Stomach (tissue), 9 donors: ENCODE measurements around the gene KCTD10. TPM values are rescaled to one million over a fixed set of nuclear protein-coding genes. Genes with fewer than 3 reads are reported as not detected.
"Not testable (repeated sequence)": the region's sequence is repeated elsewhere in the genome, so short reads cannot be mapped to it uniquely, and the experiment has no call there.

Experiments
- DNase-seq, 2 donors: peaks; one replicate each; pipeline versions ENCODE4 v3.0.0 to v3.0.0-alpha.2; 2013 to 2019
- H3K27ac ChIP-seq, 5 donors: fragments of 200-600 bp in 4 of 5; sonication (generic) in 4 of 5; one replicate each; pipeline ENCODE4 v1.5.1; 2013 to 2019; ENCODE audit warnings: mild to moderate bottlenecking in 1 of 5, moderate library complexity in 1 of 5
- H3K27me3 ChIP-seq, 3 donors: fragments of 200-600 bp; sonication (generic); one replicate each; pipeline ENCODE4 v1.5.1; 2017 to 2019; ENCODE audit warnings: mixed run types in 1 of 3
- H3K36me3 ChIP-seq, 4 donors: fragments of 200-600 bp; sonication (generic); 1 replicate in 3 of 4; 2 replicates in 1 of 4; pipeline ENCODE4 v1.5.1; 2016 to 2019
- H3K4me1 ChIP-seq, 4 donors: fragments of 200-600 bp; sonication (generic); one replicate each; pipeline ENCODE4 v1.5.1; 2016 to 2019
- H3K4me3 ChIP-seq, 4 donors: fragments of 200-600 bp; sonication (generic) in 3 of 4; one replicate each; pipeline ENCODE4 v1.5.1; 2016 to 2019; ENCODE audit warnings: mild to moderate bottlenecking in 1 of 4
- H3K9me3 ChIP-seq, 4 donors: fragments of 200-600 bp; sonication (generic); one replicate each; pipeline ENCODE4 v1.5.1; 2016 to 2019
- CTCF ChIP-seq, 7 experiments: fragments of 450-650 bp in 4 of 7; fragments of 200-600 bp in 3 of 7; sonication (generic) in 3 of 7; IDR thresholded peaks; one replicate each; pipeline ENCODE4 v1.5.1; 2016 to 2019; ENCODE audit warnings: antibody characterized with exemption in 7 of 7, control low read depth in 2 of 7, mild to moderate bottlenecking in 1 of 7
- EP300 ChIP-seq: sonication (generic); formaldehyde crosslinking; IDR thresholded peaks from one replicate; pipeline ENCODE4 v1.6.1; 2017; ENCODE audit warnings: antibody characterized with exemption
- POLR2A ChIP-seq, 4 donors: fragments of 450-650 bp; IDR thresholded peaks; one replicate each; pipeline ENCODE4 v1.6.1; 2016; ENCODE audit warnings: antibody characterized with exemption in 4 of 4, control low read depth in 2 of 4, mild to moderate bottlenecking in 1 of 4, moderate library complexity in 1 of 4
- POLR2AphosphoS5 ChIP-seq, 3 donors: sonication (generic); formaldehyde crosslinking; IDR thresholded peaks; one replicate each; pipeline ENCODE4 v1.6.1; 2016; ENCODE audit warnings: antibody characterized with exemption in 3 of 3
- WGBS, 5 donors: extraction: QIAGEN DNeasy Blood & Tissue Kit in 3 of 5; methylation state at CpG; one replicate each; pipeline versions ENCODE4 v1.1.5 to v1.1.7; 2013 to 2018; 5-methylcytosine and 5-hydroxymethylcytosine counted together
- intact Hi-C: fragments of 100-400 bp; cut with DNase I; formaldehyde crosslinking; loops from one replicate; pipeline ENCODE4 v1.15.1; 2023; ENCODE audit warnings: low total_unique reads
- polyA plus RNA-seq, 3 donors: library from polyadenylated mRNA; stranded (reverse); fragments of 200-250 nt; gene quantifications; one replicate each; pipeline ENCODE4 v1.2.3, GENCODE V29; 2013
- total RNA-seq, 5 donors: library from RNA; depleted of rRNA; stranded (reverse); fragments of >200 nt; gene quantifications; one replicate each; pipeline versions ENCODE4 v1.1.0 to v1.2.3, GENCODE V29; 2014 to 2016
- donor health status: healthy with polysubstance abuse.
- donor health status: Bipolar disorder and iron deficiency.
- donor health status: healthy.

Gene KCTD10
- total and polyA plus RNA-seq, 8 donors, result 12.1 to 156 (median 35.1) TPM

GRCh38 chr12:109475993-109476806 is 900 bp downstream of the KCTD10 start:
- Histone ChIP-seq H3K36me3 (peaks cover 0 to 12% (median 1%) of the 10 kb centered on the region in 4 donors), H3K4me1 (peaks cover 15 to 78% (median 51%) of the 10 kb centered on the region in 4 donors), H3K27me3 (no peaks in the 10 kb centered on the region), H3K4me3 (peak overlapping the region; percentile 80 to 100 (median 90)), H3K9me3 (no peaks in the 10 kb centered on the region), H3K27ac (peak overlapping the region; percentile 7 to 98 (median 96))
- DNase-seq, result peak in 1 of 2 donors; percentile 36
- no peak for TF ChIP-seq CTCF (IDR thresholded peaks at IDR 0.05)
- no peak for TF ChIP-seq EP300
- no peak for TF ChIP-seq POLR2AphosphoS5 (IDR thresholded peaks at IDR 0.05)
- TF ChIP-seq POLR2A (IDR thresholded peaks at IDR 0.05), result no peak
- intact Hi-C loops, result no loop called here
- 14 to 19% (median 16%) methylated on average over 19 of the region's 19 CpGs for WGBS, 5 donors

GRCh38 chr12:109475121-109475520 is 2.0 kb downstream of the KCTD10 start:
- no peak for TF ChIP-seq POLR2A (IDR thresholded peaks at IDR 0.05)
- TF ChIP-seq CTCF (IDR thresholded peaks at IDR 0.05), result no peak
- TF ChIP-seq POLR2AphosphoS5 (IDR thresholded peaks at IDR 0.05), result no peak
- DNase-seq, result no peak
- peak overlapping the region in 2 of 5 donors; percentile 4 to 98 for H3K27ac ChIP-seq
- intact Hi-C loops, result no loop called here
- H3K9me3 ChIP-seq, result no peaks in the 10 kb centered on the region
- peaks cover 0 to 12% (median 2%) of the 10 kb centered on the region in 4 donors for H3K36me3 ChIP-seq
- 90 to 93% (median 92%) methylated on average over 7 of the region's 7 CpGs for WGBS, 5 donors
- no peaks in the 10 kb centered on the region for H3K27me3 ChIP-seq
- H3K4me1 ChIP-seq, result peaks cover 16 to 86% (median 55%) of the 10 kb centered on the region in 4 donors
- peak overlapping the region in 2 of 4 donors; percentile 80 to 100 for H3K4me3 ChIP-seq

GRCh38 chr12:109473526-109474270 is 3.4 kb downstream of the KCTD10 start:
- Histone ChIP-seq H3K27ac (peak overlapping the region in 2 of 5 donors; percentile 7 to 98), H3K36me3 (peaks cover 6 to 23% (median 15%) of the 10 kb centered on the region in 4 donors), H3K4me1 (peaks cover 15 to 72% (median 45%) of the 10 kb centered on the region in 4 donors)
- WGBS, 5 donors, result 87 to 95% (median 94%) methylated on average over 16 of the region's 16 CpGs
- H3K9me3 ChIP-seq, H3K4me3 ChIP-seq, intact Hi-C loops, H3K27me3 ChIP-seq, DNase-seq: not testable (repeated sequence)

GRCh38 chr12:109473006-109473405 is 4.1 kb downstream of the KCTD10 start:
- Histone ChIP-seq H3K27me3 (no peaks in the 10 kb centered on the region), H3K27ac (peak overlapping the region in 1 of 5 donors; percentile 98), H3K4me3 (no peak overlapping the region), H3K9me3 (no peaks in the 10 kb centered on the region), H3K36me3 (peaks cover 11 to 30% (median 22%) of the 10 kb centered on the region in 4 donors), H3K4me1 (peaks cover 12 to 69% (median 41%) of the 10 kb centered on the region in 4 donors)
- DNase-seq, result no peak
- no peak for TF ChIP-seq POLR2AphosphoS5 (IDR thresholded peaks at IDR 0.05)
- no peak for TF ChIP-seq EP300
- no peak for TF ChIP-seq CTCF (IDR thresholded peaks at IDR 0.05)
- no peak for TF ChIP-seq POLR2A (IDR thresholded peaks at IDR 0.05)
- 89 to 98% (median 93%) methylated on average over 3 of the region's 3 CpGs for WGBS, 5 donors
- intact Hi-C loops, result no loop called here
